ENCODE measurements around the gene EIF4B. TPM values are rescaled to one million over a fixed set of nuclear protein-coding genes. Genes with fewer than 3 reads are reported as not detected.

Gene EIF4B
- total and polyA plus RNA-seq, 2 of the 8 experiments (the other 6 are each of a cell fraction or from before 2014, with no cell fraction given) = 269 to 816 TPM

- Histone ChIP-seq H3K9me3 (ENCODE audit: insufficient read depth in 2 of 2, low read depth in 1 of 2, low read length in 1 of 2) (no peaks in the 10 kb centered on the region), H3K27ac (ENCODE audit: low read depth, low read length) (no peak overlapping the region), H3K79me2 (ENCODE audit: control insufficient read depth in 1 of 2, insufficient read depth in 2 of 2, low read length in 2 of 2) (no peaks in the 10 kb centered on the region), H3K36me3 (ENCODE audit: control insufficient read depth in 2 of 4, insufficient read depth in 4 of 4, low read length in 3 of 4) (peaks cover 0 to 4% (median 2%) of the 10 kb centered on the region in 4 experiments; a peak in 2 of 8 replicates), H4K5ac (ENCODE audit: insufficient read length, low read depth, low read length) (no peak overlapping the region), H3K18ac (ENCODE audit: extremely low read depth, low read length) (no peak overlapping the region), H4K20me1 (replicated peaks in 1 of 2; ENCODE audit: control insufficient read depth in 1 of 2, insufficient read depth in 2 of 2, low read length in 2 of 2) (peaks cover 2 to 4% of the 10 kb centered on the region in 2 experiments), H2BK5ac (ENCODE audit: low read depth, low read length) (no peak overlapping the region), H3K9ac (replicated peaks in 1 of 4; ENCODE audit: extremely low read depth in 1 of 4, low read depth in 3 of 4, low read length in 3 of 4) (no peak overlapping the region), H3K14ac (ENCODE audit: insufficient read length) (no peak overlapping the region), H2BK15ac (ENCODE audit: low read length) (no peak overlapping the region), H3K4me3 (ENCODE audit: extremely low read depth in 1 of 4, insufficient read depth in 2 of 4, low read depth in 3 of 4, low read length in 4 of 4) (no peak overlapping the region), H4K91ac (replicated peaks; ENCODE audit: insufficient read length, low read length) (no peak overlapping the region), H2AFZ (ENCODE audit: low read length) (no peak overlapping the region), H3K56ac (replicated peaks; ENCODE audit: insufficient read length, low read depth, low read length) (no peak overlapping the region), H3K4ac (replicated peaks; ENCODE audit: insufficient read length, low read depth, low read length) (no peak overlapping the region), H3K79me1 (ENCODE audit: low read depth, low read length) (no peaks in the 10 kb centered on the region), H4K8ac (ENCODE audit: extremely low read depth, insufficient read depth, low read length) (peak overlapping the region; percentile 63; the same call in 1 of the 2 replicates), H3K23me2 (ENCODE audit: low read depth, low read length) (no peaks in the 10 kb centered on the region), H3K4me1 (replicated peaks in 1 of 4; ENCODE audit: control insufficient read depth in 3 of 4, insufficient read depth in 4 of 4, low read length in 3 of 4) (peaks cover 4 to 16% (median 10%) of the 10 kb centered on the region in 4 experiments), H2AK5ac (ENCODE audit: low read depth, low read length) (no peak overlapping the region), H2BK120ac (replicated peaks; ENCODE audit: low read depth, low read length) (no peak overlapping the region), H2BK12ac (ENCODE audit: low read depth, low read length) (no peak overlapping the region), H3K4me2 (ENCODE audit: insufficient read depth in 1 of 2, low read depth in 2 of 2, low read length in 2 of 2) (no peak overlapping the region; a peak in 1 of 4 replicates), H3K27me3 (replicated peaks in 1 of 4; ENCODE audit: control insufficient read depth in 3 of 4, extremely low read depth in 1 of 4, insufficient read depth in 3 of 4, low read length in 3 of 4) (peaks cover 0 to 2% (median under 1%) of the 10 kb centered on the region in 4 experiments; a peak in 2 of 7 replicates), H2BK20ac (ENCODE audit: low read length) (no peak overlapping the region), H3K23ac (ENCODE audit: insufficient read length) (no peak overlapping the region)
- ChIA-PET CTCF (ENCODE audit: partially characterized antibody) (interaction anchor here (0.7 to 22.4 kb wide), 10 partner anchors 6 to 142 kb away, joined by 3 to 531 read pairs (median 8); partner anchors contain the start of genes IGFBP6, SOAT2 and SPRYD3), POLR2A (ENCODE audit: partially characterized antibody) (interaction anchor here (0.9 to 2.4 kb wide), 6 partner anchors 10 to 99 kb away, joined by 3 to 11 read pairs (median 4); partner anchors contain the start of genes IGFBP6 and TNS2)
- FAIRE-seq (no peak), DNase-seq (ENCODE audit: low read depth in 1 of 2, low spot score in 2 of 2) (no peak)
- TF ChIP-seq BACH1 (IDR thresholded peaks at IDR 0.05; ENCODE audit: low read length) (peak; percentile 63; the same call in 1 of the 2 replicates), RAD21 (IDR thresholded peaks at IDR 0.05 in 1 of 2, conservative IDR thresholded peaks at IDR 0.05 in 1 of 2; ENCODE audit: low read depth in 2 of 2, low read length in 2 of 2) (peak in 1 of 2 experiments; percentile 10; a peak in 1 of 4 replicates), POU5F1 (IDR thresholded peaks at IDR 0.05; ENCODE audit: low read depth, low read length) (no peak), CTCF (IDR thresholded peaks at IDR 0.05; ENCODE audit: control extremely low read depth in 1 of 3, insufficient read depth in 1 of 3, low read depth in 1 of 3, low read length in 3 of 3) (peak in 2 of 3 experiments; percentile 7 to 9; a peak in 1 of 4 replicates)
- 73% methylated on average over 11 of the region's 11 CpGs; no CpG with 5 or more reads in 1 of the 2 experiments for WGBS, 2 experiments (ENCODE audit: extremely low coverage in 1 of 2, insufficient coverage in 1 of 2, insufficient read length in 1 of 2, insufficient replicate concordance in 2 of 2, low coverage in 1 of 2, low lambda C conversion rate in 2 of 2, missing lambda C conversion rate in 1 of 2)
These were observed 65.6 kb downstream of the EIF4B start for GRCh38 chr12:53071591-53072551.
